VCaP (cell line): ENCODE data around the gene GPR87.

Experiments
- H3K27ac ChIP-seq: fragments of 450-650 bp; 2 replicates; pipeline ENCODE4 v1.5.1; 2017
- CTCF ChIP-seq: fragments of 450-650 bp; conservative IDR thresholded peaks from 2 replicates; pipeline ENCODE4 v1.5.1; 2017; ENCODE audit warnings: mild to moderate bottlenecking, moderate library complexity

GPR87 gene

GRCh38 chr3:151347432-151347831 lies 30.8 kb upstream of the GPR87 start:
- no peak for TF ChIP-seq CTCF

GRCh38 chr3:151346292-151346691 lies 29.7 kb upstream of the GPR87 start:
- no peak overlapping the region for H3K27ac ChIP-seq
- no peak for TF ChIP-seq CTCF

More at GRCh38 chr3:151347432-151347831, 30.8 kb upstream of the GPR87 start:
- H3K27ac ChIP-seq, result no peak overlapping the region

- TF ChIP-seq CTCF, result no peak
- H3K27ac ChIP-seq, result no peak overlapping the region
These were observed 29.2 kb upstream of the GPR87 start for GRCh38 chr3:151345859-151346258.

GRCh38 chr3:151331696-151332095 lies 15.1 kb upstream of the GPR87 start:
- no peak overlapping the region for H3K27ac ChIP-seq
- no peak for TF ChIP-seq CTCF

GRCh38 chr3:151330899-151331298 lies 14.3 kb upstream of the GPR87 start:
- no peak overlapping the region for H3K27ac ChIP-seq
- TF ChIP-seq CTCF, result no peak

- no peak overlapping the region for H3K27ac ChIP-seq
- no peak for TF ChIP-seq CTCF
These were observed 13.8 kb upstream of the GPR87 start for GRCh38 chr3:151330379-151330778.

- no peak for TF ChIP-seq CTCF
- H3K27ac ChIP-seq, result no peak within 1 kb of the TSS
These were observed 12.7 kb upstream of the GPR87 start, which contains the start of gene P2RY13 for GRCh38 chr3:151329363-151329762. P2RY13 (minus strand) TSS chr3:151329549; CDS start chr3:151329528, 21 bp downstream.
